IMR-90 (cell line): ENCODE results near the gene OR13C8.

ENCODE experiments used
- BHLHE40 ChIP-seq: fragments of 150-350 bp; IDR thresholded peaks from 2 replicates; pipeline ENCODE4 v1.6.1; 2016; ENCODE audit warnings: mild to moderate bottlenecking, low read depth, low read length
- CHD1 ChIP-seq: IDR thresholded peaks from 2 replicates; pipeline ENCODE4 v1.6.1; 2012; ENCODE audit warnings: low read depth, low read length, improper control_type of control experiment
- CTCF ChIP-seq: conservative IDR thresholded peaks from 2 replicates; pipeline ENCODE4 v1.5.1; 2012; ENCODE audit warnings: mild to moderate bottlenecking, low read depth, low read length, improper control_type of control experiment
- ELK1 ChIP-seq: fragments of 150-350 bp; IDR thresholded peaks from 2 replicates; pipeline ENCODE4 v1.6.1; 2016; ENCODE audit warnings: low read depth, mild to moderate bottlenecking, low read length, moderate library complexity, borderline replicate concordance
- MXI1 ChIP-seq: IDR thresholded peaks from 2 replicates; pipeline ENCODE4 v1.6.1; 2012; ENCODE audit warnings: low read depth, mild to moderate bottlenecking, low read length, moderate library complexity, borderline replicate concordance
- POLR2A ChIP-seq: IDR thresholded peaks from 2 replicates; pipeline ENCODE4 v1.6.1; 2012; ENCODE audit warnings: mild to moderate bottlenecking, low read depth, low read length
- RAD21 ChIP-seq: IDR thresholded peaks from 2 replicates; pipeline ENCODE4 v1.6.1; 2012; ENCODE audit warnings: low read length, improper control_type of control experiment
- RCOR1 ChIP-seq: IDR thresholded peaks from 2 replicates; pipeline ENCODE4 v1.6.1; 2012; ENCODE audit warnings: mild to moderate bottlenecking, low read length, improper control_type of control experiment; ENCODE audit not compliant: insufficient replicate concordance
- RFX5 ChIP-seq: IDR thresholded peaks from 2 replicates; pipeline ENCODE4 v1.8.0; 2012; ENCODE audit warnings: low read depth, mild to moderate bottlenecking, low read length, moderate library complexity
- SMC3 ChIP-seq: fragments of 150-350 bp; IDR thresholded peaks from 2 replicates; pipeline ENCODE4 v1.6.1; 2016; ENCODE audit warnings: low read depth, mild to moderate bottlenecking, antibody characterized with exemption, low read length, moderate library complexity
- USF2 ChIP-seq: fragments of 150-350 bp; IDR thresholded peaks from 2 replicates; pipeline ENCODE4 v1.6.1; 2017; ENCODE audit warnings: mild to moderate bottlenecking, antibody characterized with exemption, low read length, low read depth

- TF ChIP-seq POLR2A (no peak), CTCF (no peak), SMC3 (no peak), ELK1 (no peak), MXI1 (no peak), RFX5 (no peak), RAD21 (no peak), USF2 (no peak), CHD1 (no peak), RCOR1 (no peak), BHLHE40 (no peak)
Measured at GRCh38 chr9:104536756-104537155, 32.2 kb upstream of the OR13C8 start, which contains the start of gene OR13C3.
